ENCODE measurements around the gene BNC2.

The BNC2 gene

GRCh38 chr9:16475996-16476395, 394.5 kb downstream of the BNC2 start:
- H3K36me3 ChIP-seq (ENCODE audit: insufficient read depth, low read length): no peaks in the 10 kb centered on the region
- H3K4me1 ChIP-seq (ENCODE audit: insufficient read depth, low read length): peaks cover 7% of the 10 kb centered on the region; the same call in 1 of the 2 replicates
- H3K9me3 ChIP-seq (ENCODE audit: insufficient read depth, low read depth, low read length): 0 out of 2 replicates have a peak, but pooled peaks cover under 1% of the 10 kb centered on the region
- WGBS: 97% methylated on average over 7 of the region's 7 CpGs
- H3K9ac ChIP-seq (ENCODE audit: low read depth, low read length): no peak overlapping the region
- no peak overlapping the region for H3K4me3 ChIP-seq (ENCODE audit: low read length)
- H3K27ac ChIP-seq (ENCODE audit: low read depth, low read length): no peak overlapping the region
- H3K27me3 ChIP-seq (ENCODE audit: insufficient read depth, low read length): no peaks in the 10 kb centered on the region

GRCh38 chr9:16475257-16475656, 395.2 kb downstream of the BNC2 start:
- Histone ChIP-seq H3K36me3 (ENCODE audit: insufficient read depth, low read length) (no peaks in the 10 kb centered on the region), H3K9me3 (ENCODE audit: insufficient read depth, low read depth, low read length) (0 out of 2 replicates have a peak, but pooled peaks cover 5% of the 10 kb centered on the region), H3K27me3 (ENCODE audit: insufficient read depth, low read length) (no peaks in the 10 kb centered on the region), H3K4me1 (ENCODE audit: insufficient read depth, low read length) (peaks cover 7% of the 10 kb centered on the region; the same call in 1 of the 2 replicates), H3K4me3 (ENCODE audit: low read length) (no peak overlapping the region), H3K9ac (ENCODE audit: low read depth, low read length) (no peak overlapping the region), H3K27ac (ENCODE audit: low read depth, low read length) (no peak overlapping the region)
- WGBS: 95% methylated on average over 3 of the region's 3 CpGs

GRCh38 chr9:16469184-16469583, 401.3 kb downstream of the BNC2 start:
- H3K36me3 ChIP-seq (ENCODE audit: insufficient read depth, low read length): no peaks in the 10 kb centered on the region
- H3K4me1 ChIP-seq (ENCODE audit: insufficient read depth, low read length): no peaks in the 10 kb centered on the region
- no peak overlapping the region for H3K4me3 ChIP-seq (ENCODE audit: low read length)
- H3K27ac ChIP-seq (ENCODE audit: low read depth, low read length): no peak overlapping the region
- no peaks in the 10 kb centered on the region for H3K27me3 ChIP-seq (ENCODE audit: insufficient read depth, low read length)
- H3K9ac ChIP-seq (ENCODE audit: low read depth, low read length): no peak overlapping the region
- 94% methylated on average over 4 of the region's 4 CpGs for WGBS
- H3K9me3 ChIP-seq (ENCODE audit: insufficient read depth, low read depth, low read length): peaks cover 8% of the 10 kb centered on the region

GRCh38 chr9:16461851-16462250, 408.6 kb downstream of the BNC2 start:
- H3K27me3 ChIP-seq (ENCODE audit: insufficient read depth, low read length): no peaks in the 10 kb centered on the region
- H3K27ac ChIP-seq (ENCODE audit: low read depth, low read length): no peak overlapping the region
- no peak overlapping the region for H3K4me3 ChIP-seq (ENCODE audit: low read length)
- peaks cover 29% of the 10 kb centered on the region for H3K4me1 ChIP-seq (ENCODE audit: insufficient read depth, low read length)
- 62% methylated on average over 2 of the region's 2 CpGs for WGBS
- H3K9ac ChIP-seq (ENCODE audit: low read depth, low read length): no peak overlapping the region
- no peaks in the 10 kb centered on the region for H3K36me3 ChIP-seq (ENCODE audit: insufficient read depth, low read length)
- H3K9me3 ChIP-seq (ENCODE audit: insufficient read depth, low read depth, low read length): no peaks in the 10 kb centered on the region

- H3K9ac ChIP-seq (ENCODE audit: low read depth, low read length): no peak overlapping the region
- no peaks in the 10 kb centered on the region for H3K27me3 ChIP-seq (ENCODE audit: insufficient read depth, low read length)
- H3K36me3 ChIP-seq (ENCODE audit: insufficient read depth, low read length): no peaks in the 10 kb centered on the region
- H3K9me3 ChIP-seq (ENCODE audit: insufficient read depth, low read depth, low read length): no peaks in the 10 kb centered on the region
- no peak overlapping the region for H3K27ac ChIP-seq (ENCODE audit: low read depth, low read length)
- H3K4me1 ChIP-seq (ENCODE audit: insufficient read depth, low read length): peaks cover 29% of the 10 kb centered on the region
- WGBS: 63% methylated on average over 10 of the region's 12 CpGs
- no peak overlapping the region for H3K4me3 ChIP-seq (ENCODE audit: low read length)
These were observed 409.2 kb downstream of the BNC2 start for GRCh38 chr9:16461137-16461840.

GRCh38 chr9:16460696-16461095, 409.8 kb downstream of the BNC2 start:
- no peaks in the 10 kb centered on the region for H3K36me3 ChIP-seq (ENCODE audit: insufficient read depth, low read length)
- no peak overlapping the region for H3K27ac ChIP-seq (ENCODE audit: low read depth, low read length)
- H3K9me3 ChIP-seq (ENCODE audit: insufficient read depth, low read depth, low read length): no peaks in the 10 kb centered on the region
- peaks cover 29% of the 10 kb centered on the region for H3K4me1 ChIP-seq (ENCODE audit: insufficient read depth, low read length)
- no peak overlapping the region for H3K4me3 ChIP-seq (ENCODE audit: low read length)
- H3K27me3 ChIP-seq (ENCODE audit: insufficient read depth, low read length): no peaks in the 10 kb centered on the region
- WGBS: 89% methylated on average over 5 of the region's 6 CpGs
- no peak overlapping the region for H3K9ac ChIP-seq (ENCODE audit: low read depth, low read length)

GRCh38 chr9:16459421-16460148, 410.9 kb downstream of the BNC2 start:
- Histone ChIP-seq H3K4me1 (ENCODE audit: insufficient read depth, low read length) (peaks cover 29% of the 10 kb centered on the region), H3K27me3 (ENCODE audit: insufficient read depth, low read length) (no peaks in the 10 kb centered on the region), H3K9ac (ENCODE audit: low read depth, low read length) (no peak overlapping the region), H3K27ac (ENCODE audit: low read depth, low read length) (no peak overlapping the region), H3K36me3 (ENCODE audit: insufficient read depth, low read length) (no peaks in the 10 kb centered on the region), H3K4me3 (ENCODE audit: low read length) (no peak overlapping the region), H3K9me3 (ENCODE audit: insufficient read depth, low read depth, low read length) (no peaks in the 10 kb centered on the region)
- 89% methylated on average over 3 of the region's 6 CpGs for WGBS

GRCh38 chr9:16458696-16459420, 411.6 kb downstream of the BNC2 start:
- H3K27me3 ChIP-seq (ENCODE audit: insufficient read depth, low read length): no peaks in the 10 kb centered on the region
- H3K36me3 ChIP-seq (ENCODE audit: insufficient read depth, low read length): no peaks in the 10 kb centered on the region
- peaks cover 29% of the 10 kb centered on the region for H3K4me1 ChIP-seq (ENCODE audit: insufficient read depth, low read length)
- no peak overlapping the region for H3K4me3 ChIP-seq (ENCODE audit: low read length)
- no peaks in the 10 kb centered on the region for H3K9me3 ChIP-seq (ENCODE audit: insufficient read depth, low read depth, low read length)
- 86% methylated on average over 6 of the region's 6 CpGs for WGBS
- H3K27ac ChIP-seq (ENCODE audit: low read depth, low read length): no peak overlapping the region
- no peak overlapping the region for H3K9ac ChIP-seq (ENCODE audit: low read depth, low read length)

GRCh38 chr9:16455842-16456241, 414.6 kb downstream of the BNC2 start:
- Histone ChIP-seq H3K9me3 (ENCODE audit: insufficient read depth, low read depth, low read length) (no peaks in the 10 kb centered on the region), H3K4me3 (ENCODE audit: low read length) (no peak overlapping the region), H3K27ac (ENCODE audit: low read depth, low read length) (no peak overlapping the region), H3K36me3 (ENCODE audit: insufficient read depth, low read length) (no peaks in the 10 kb centered on the region), H3K27me3 (ENCODE audit: insufficient read depth, low read length) (no peaks in the 10 kb centered on the region), H3K9ac (ENCODE audit: low read depth, low read length) (no peak overlapping the region), H3K4me1 (ENCODE audit: insufficient read depth, low read length) (peaks cover 12% of the 10 kb centered on the region)

GRCh38 chr9:16453390-16453789, 417.1 kb downstream of the BNC2 start:
- Histone ChIP-seq H3K27ac (ENCODE audit: low read depth, low read length) (no peak overlapping the region), H3K27me3 (ENCODE audit: insufficient read depth, low read length) (no peaks in the 10 kb centered on the region), H3K4me3 (ENCODE audit: low read length) (no peak overlapping the region), H3K9ac (ENCODE audit: low read depth, low read length) (no peak overlapping the region), H3K4me1 (ENCODE audit: insufficient read depth, low read length) (peaks cover 3% of the 10 kb centered on the region; the same call in 1 of the 2 replicates), H3K36me3 (ENCODE audit: insufficient read depth, low read length) (no peaks in the 10 kb centered on the region), H3K9me3 (ENCODE audit: insufficient read depth, low read depth, low read length) (no peaks in the 10 kb centered on the region)
- WGBS: 87% methylated on average over 3 of the region's 3 CpGs

- H3K9me3 ChIP-seq (ENCODE audit: insufficient read depth, low read depth, low read length): no peaks in the 10 kb centered on the region
- no peak overlapping the region for H3K4me3 ChIP-seq (ENCODE audit: low read length)
- H3K4me1 ChIP-seq (ENCODE audit: insufficient read depth, low read length): peaks cover 7% of the 10 kb centered on the region; the same call in 1 of the 2 replicates
- H3K9ac ChIP-seq (ENCODE audit: low read depth, low read length): no peak overlapping the region
- H3K27ac ChIP-seq (ENCODE audit: low read depth, low read length): no peak overlapping the region
- no peaks in the 10 kb centered on the region for H3K36me3 ChIP-seq (ENCODE audit: insufficient read depth, low read length)
- H3K27me3 ChIP-seq (ENCODE audit: insufficient read depth, low read length): no peaks in the 10 kb centered on the region
- WGBS: 94% methylated on average over 3 of the region's 3 CpGs
These were observed 419.9 kb downstream of the BNC2 start for GRCh38 chr9:16450578-16450977.

All from HUES64 (cell line).